ENCODE measurements around the gene SCFD2.

- TF ChIP-seq POLR2AphosphoS5 (IDR thresholded peaks at IDR 0.05; ENCODE audit: low read depth, low read length), result no peak
- no peak for TF ChIP-seq REST (IDR thresholded peaks at IDR 0.05; ENCODE audit: insufficient read depth in 1 of 2, low read depth in 2 of 2, low read length in 2 of 2)
- no peak for TF ChIP-seq TAF1 (IDR thresholded peaks at IDR 0.05; ENCODE audit: borderline replicate concordance, insufficient read depth, low read length)
- TF ChIP-seq SIN3A (IDR thresholded peaks at IDR 0.05; ENCODE audit: borderline replicate concordance, insufficient read depth, low read length), result peak; percentile 77; the same call in 1 of the 2 replicates
- TF ChIP-seq FOXP2 (optimal IDR thresholded peaks at IDR 0.05; ENCODE audit: borderline replicate concordance, extremely low read depth, extremely low read length, insufficient read depth), result no peak
Observed at GRCh38 chr4:53365121-53365485, 758 bp downstream of the SCFD2 start.

All from PFSK-1 (cell line).